HEK293 (cell line): ENCODE measurements around the gene TAPBP.

Experiments used
- AEBP2 ChIP-seq: fragments of 450-650 bp; formaldehyde crosslinking; IDR thresholded peaks from 2 replicates; pipeline ENCODE4 v1.5.1; 2016; ENCODE audit warnings: missing biosample characterization, missing genetic modification characterization, borderline replicate concordance
- BCL11A ChIP-seq: fragments of 450-650 bp; formaldehyde crosslinking; IDR thresholded peaks from 2 replicates; pipeline ENCODE4 v1.5.1; 2016; ENCODE audit warnings: low read depth, missing biosample characterization, missing genetic modification characterization
- CTCF ChIP-seq: fragments of 450-650 bp; formaldehyde crosslinking; IDR thresholded peaks from 2 replicates; pipeline ENCODE4 v1.5.1; 2016; ENCODE audit warnings: missing biosample characterization, missing genetic modification characterization
- FEZF1 ChIP-seq: fragments of 450-650 bp; formaldehyde crosslinking; IDR thresholded peaks from 2 replicates; pipeline ENCODE4 v1.5.1; 2016; ENCODE audit warnings: missing biosample characterization, missing genetic modification characterization
- HOXD13 ChIP-seq: sonication (generic); formaldehyde crosslinking; IDR thresholded peaks from 2 replicates; pipeline ENCODE4 v1.8.0; 2022; ENCODE audit warnings: missing genetic modification reagents, borderline replicate concordance
- PRDM2 ChIP-seq: fragments of 450-650 bp; formaldehyde crosslinking; IDR thresholded peaks from 2 replicates; pipeline ENCODE4 v1.5.1; 2016; ENCODE audit warnings: missing biosample characterization, missing genetic modification characterization, borderline replicate concordance
- SP3 ChIP-seq: fragments of 450-650 bp; formaldehyde crosslinking; IDR thresholded peaks from 2 replicates; pipeline ENCODE4 v1.5.1; 2016; ENCODE audit warnings: missing biosample characterization, missing genetic modification characterization
- TSHZ1 ChIP-seq: fragments of 450-650 bp; formaldehyde crosslinking; IDR thresholded peaks from 2 replicates; pipeline ENCODE4 v1.5.1; 2016; ENCODE audit warnings: missing biosample characterization, missing genetic modification characterization, borderline replicate concordance
- ZBTB17 ChIP-seq: fragments of 450-650 bp; formaldehyde crosslinking; IDR thresholded peaks from 2 replicates; pipeline ENCODE4 v1.5.1; 2016; ENCODE audit warnings: missing biosample characterization, missing genetic modification characterization
- ZNF157 ChIP-seq: fragments of 450-650 bp; formaldehyde crosslinking; IDR thresholded peaks from 2 replicates; pipeline ENCODE4 v1.5.1; 2016; ENCODE audit warnings: missing biosample characterization, missing genetic modification characterization
- ZNF174 ChIP-seq: fragments of 450-650 bp; formaldehyde crosslinking; IDR thresholded peaks from 2 replicates; pipeline ENCODE4 v1.5.0; 2017; ENCODE audit warnings: missing biosample characterization, mild to moderate bottlenecking, missing genetic modification characterization
- ZNF211 ChIP-seq: fragments of 450-650 bp; formaldehyde crosslinking; IDR thresholded peaks from 2 replicates; pipeline ENCODE4 v1.5.1; 2016; ENCODE audit warnings: low read depth, missing biosample characterization, missing genetic modification characterization
- ZNF335 ChIP-seq: fragments of 450-650 bp; formaldehyde crosslinking; conservative IDR thresholded peaks from 2 replicates; pipeline ENCODE4 v1.5.1; 2016; ENCODE audit warnings: missing biosample characterization, missing genetic modification characterization
- ZNF48 ChIP-seq: fragments of 450-650 bp; formaldehyde crosslinking; IDR thresholded peaks from 2 replicates; pipeline ENCODE4 v1.5.1; 2016; ENCODE audit warnings: missing biosample characterization, missing genetic modification characterization
- ZNF514 ChIP-seq: fragments of 450-650 bp; formaldehyde crosslinking; IDR thresholded peaks from 2 replicates; pipeline ENCODE4 v1.5.1; 2016; ENCODE audit warnings: missing biosample characterization, missing genetic modification characterization
- ZNF549 ChIP-seq: fragments of 450-650 bp; IDR thresholded peaks from 2 replicates; pipeline ENCODE4 v1.5.1; 2018; ENCODE audit warnings: missing biosample characterization, missing genetic modification characterization, mild to moderate bottlenecking, inconsistent platforms, moderate library complexity
- ZNF585B ChIP-seq: fragments of 450-650 bp; formaldehyde crosslinking; IDR thresholded peaks from 2 replicates; pipeline ENCODE4 v1.5.1; 2016; ENCODE audit warnings: missing biosample characterization, missing genetic modification characterization
- ZNF645 ChIP-seq: fragments of 450-650 bp; formaldehyde crosslinking; IDR thresholded peaks from 2 replicates; pipeline ENCODE4; 2016; ENCODE audit warnings: missing biosample characterization, missing genetic modification characterization
- ZNF830 ChIP-seq: fragments of 450-650 bp; IDR thresholded peaks from 2 replicates; pipeline ENCODE4 v1.5.0; 2018; ENCODE audit warnings: missing biosample characterization, missing genetic modification characterization, low read depth, mild to moderate bottlenecking, moderate library complexity
- ZSCAN23 ChIP-seq: fragments of 450-650 bp; formaldehyde crosslinking; IDR thresholded peaks from 2 replicates; pipeline ENCODE4 v1.5.1; 2016; ENCODE audit warnings: missing biosample characterization, missing genetic modification characterization
- ZSCAN4 ChIP-seq: fragments of 450-650 bp; formaldehyde crosslinking; IDR thresholded peaks from 2 replicates; pipeline ENCODE4 v1.5.1; 2017; ENCODE audit warnings: missing biosample characterization, missing genetic modification characterization
- ZSCAN5A ChIP-seq: fragments of 450-650 bp; formaldehyde crosslinking; IDR thresholded peaks from 2 replicates; pipeline ENCODE4 v1.5.1; 2016; ENCODE audit warnings: missing biosample characterization, missing genetic modification characterization

The TAPBP gene

GRCh38 chr6:33271468-33272274 lies 42.2 kb downstream of the TAPBP start, which contains the start of the genes RPS18 and VPS52 (continued):
- peak; percentile 86 for TF ChIP-seq ZBTB17 (tag by site-specific recombination)
- no peak for TF ChIP-seq ZNF48 (tag by site-specific recombination)
- TF ChIP-seq CTCF (tag by site-specific recombination): peak; percentile 49; the same call in 1 of the 2 replicates
- 0 out of 2 replicates have a peak, but pooled peaks have one; percentile 21 for TF ChIP-seq FEZF1
- peak; percentile 87; the same call in 1 of the 2 replicates for TF ChIP-seq ZSCAN5A (tag by site-specific recombination)
- peak; percentile 92; the same call in 1 of the 2 replicates for TF ChIP-seq HOXD13
- no peak for TF ChIP-seq ZNF174 (tag by site-specific recombination)
- TF ChIP-seq ZSCAN4 (tag by site-specific recombination): peak; percentile 39
- no peak for TF ChIP-seq ZNF830 (tag by site-specific recombination)
- TF ChIP-seq SP3 (tag by site-specific recombination): peak; percentile 89
- no peak for TF ChIP-seq ZNF549 (tag by site-specific recombination)
- TF ChIP-seq AEBP2: no peak
- no peak for TF ChIP-seq ZNF157 (tag by site-specific recombination)
- TF ChIP-seq ZNF645: no peak
- no peak for TF ChIP-seq PRDM2 (tag by site-specific recombination)
- TF ChIP-seq ZNF514 (tag by site-specific recombination): no peak
- peak; percentile 37; the same call in 1 of the 2 replicates for TF ChIP-seq ZSCAN23 (tag by site-specific recombination)
- TF ChIP-seq ZNF585B (tag by site-specific recombination): no peak
- TF ChIP-seq TSHZ1 (tag by site-specific recombination): peak; percentile 70; the same call in 1 of the 2 replicates
- TF ChIP-seq ZNF211: no peak
- no peak for TF ChIP-seq BCL11A (tag by site-specific recombination)
- peak; percentile 76 for TF ChIP-seq ZNF335 (tag by site-specific recombination)
